Lower lobe of right lung (tissue), 2 donors: ENCODE results near the gene LINGO4. TPM values are rescaled to one million over a fixed set of nuclear protein-coding genes. Genes with fewer than 3 reads are reported as not detected.

Source experiments
- ATAC-seq, 2 donors: fragments of 200-7000 bp; cut with Tn5 transposase; one replicate each; pipeline ENCODE4 v1.9.1; 2020 to 2022; ENCODE audit warnings: mild to moderate bottlenecking in 2 of 2, moderate library complexity in 2 of 2
- DNase-seq: peaks from one replicate; pipeline ENCODE4 v3.0.0-alpha.2; 2020
- H3K27ac ChIP-seq: fragments of 200-600 bp; one replicate; pipeline ENCODE4 v1.8.0; 2022
- H3K27me3 ChIP-seq: fragments of 200-600 bp; one replicate; pipeline ENCODE4 v1.8.0; 2022; ENCODE audit warnings: low read depth
- H3K36me3 ChIP-seq: fragments of 200-600 bp; one replicate; pipeline ENCODE4 v1.8.0; 2022; ENCODE audit warnings: mild to moderate bottlenecking
- H3K4me1 ChIP-seq: fragments of 200-600 bp; one replicate; pipeline ENCODE4 v1.8.0; 2022
- H3K4me3 ChIP-seq: fragments of 200-600 bp; one replicate; pipeline ENCODE4 v1.8.0; 2022; ENCODE audit warnings: mild to moderate bottlenecking
- H3K9me3 ChIP-seq: fragments of 200-600 bp; one replicate; pipeline ENCODE4 v1.8.0; 2022
- intact Hi-C: fragments of 100-400 bp; cut with DNase I; formaldehyde crosslinking; loops from one replicate; pipeline ENCODE4 v1.11.0; 2022
- total RNA-seq: library from RNA; stranded (reverse); fragmentation: NEBNext Ultra II Directional; extraction: Animal tissue kit (Norgen Biotek cat#: 25700); gene quantifications from one replicate; pipeline ENCODE4 v1.2.1, GENCODE V29; 2021
- TF ChIP-seq, protein P1 (sequence below): fragments of 200-600 bp; IDR thresholded peaks from one replicate; pipeline ENCODE4 v1.8.0; 2022; ENCODE audit warnings: antibody characterized with exemption, mild to moderate bottlenecking
- donor health status: DM: no; HTN: yes; CAD: no; lungs with severe emphysema.

The LINGO4 gene
- total RNA-seq, 1 donor from 2014 or later: 0.50 TPM

DNA sequence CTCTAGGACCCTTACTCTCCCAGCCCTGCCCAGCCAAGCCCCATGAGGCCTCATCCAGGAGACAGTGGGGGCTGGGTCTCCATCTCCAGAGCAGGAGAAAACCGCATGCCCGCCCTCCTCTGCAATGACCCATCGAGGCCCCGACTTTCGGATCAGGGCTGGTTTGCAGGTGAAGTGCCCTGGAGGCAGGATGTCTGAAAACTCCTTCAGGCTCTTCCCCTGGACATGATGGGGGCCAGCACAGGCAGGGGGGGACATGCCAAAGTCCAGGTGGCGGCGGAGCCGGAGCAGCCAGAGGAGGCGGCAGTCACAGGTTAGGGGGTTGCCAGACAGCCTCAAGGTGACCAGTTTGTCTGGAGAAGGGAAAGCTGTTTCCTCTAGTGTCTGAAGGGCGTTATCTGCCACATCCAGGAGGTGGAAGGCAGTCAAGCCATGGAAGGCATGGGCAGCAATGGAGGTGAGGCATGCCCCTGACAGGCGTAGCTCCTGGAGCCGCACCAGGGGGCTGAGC is 3.9 kb downstream of the LINGO4 start:
- TF ChIP-seq, protein P1, sequence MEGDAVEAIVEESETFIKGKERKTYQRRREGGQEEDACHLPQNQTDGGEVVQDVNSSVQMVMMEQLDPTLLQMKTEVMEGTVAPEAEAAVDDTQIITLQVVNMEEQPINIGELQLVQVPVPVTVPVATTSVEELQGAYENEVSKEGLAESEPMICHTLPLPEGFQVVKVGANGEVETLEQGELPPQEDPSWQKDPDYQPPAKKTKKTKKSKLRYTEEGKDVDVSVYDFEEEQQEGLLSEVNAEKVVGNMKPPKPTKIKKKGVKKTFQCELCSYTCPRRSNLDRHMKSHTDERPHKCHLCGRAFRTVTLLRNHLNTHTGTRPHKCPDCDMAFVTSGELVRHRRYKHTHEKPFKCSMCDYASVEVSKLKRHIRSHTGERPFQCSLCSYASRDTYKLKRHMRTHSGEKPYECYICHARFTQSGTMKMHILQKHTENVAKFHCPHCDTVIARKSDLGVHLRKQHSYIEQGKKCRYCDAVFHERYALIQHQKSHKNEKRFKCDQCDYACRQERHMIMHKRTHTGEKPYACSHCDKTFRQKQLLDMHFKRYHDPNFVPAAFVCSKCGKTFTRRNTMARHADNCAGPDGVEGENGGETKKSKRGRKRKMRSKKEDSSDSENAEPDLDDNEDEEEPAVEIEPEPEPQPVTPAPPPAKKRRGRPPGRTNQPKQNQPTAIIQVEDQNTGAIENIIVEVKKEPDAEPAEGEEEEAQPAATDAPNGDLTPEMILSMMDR: no peak
- Histone ChIP-seq H3K36me3 (no peaks in the 10 kb centered on the region), H3K4me3 (no peak overlapping the region), H3K9me3 (no peaks in the 10 kb centered on the region), H3K4me1 (no peaks in the 10 kb centered on the region), H3K27me3 (no peaks in the 10 kb centered on the region), H3K27ac (no peak overlapping the region)
- DNase-seq (no peak), ATAC-seq (no peak)
- intact Hi-C loops: no loop called here

DNA sequence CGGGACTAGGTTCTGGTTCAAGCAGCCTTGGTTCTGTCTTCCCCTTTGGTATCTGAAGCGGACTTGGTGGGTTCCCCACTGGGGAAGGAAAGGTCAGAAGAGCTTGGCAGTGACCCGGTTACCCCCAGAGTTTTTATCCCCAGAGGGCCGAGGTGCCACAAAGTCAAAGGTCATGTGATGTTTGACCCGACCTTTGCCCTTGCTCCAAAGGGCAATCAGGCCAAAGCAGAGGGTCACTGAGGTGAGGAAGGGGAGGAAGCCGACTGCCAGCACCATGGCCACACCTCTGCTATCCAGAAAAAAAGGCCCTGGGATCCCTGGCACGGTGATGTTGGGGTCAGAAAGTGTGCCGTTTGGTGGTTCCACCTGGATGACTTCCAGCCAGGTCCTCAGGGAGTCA is 4.4 kb downstream of the LINGO4 start:
- no peak overlapping the region for H3K4me3 ChIP-seq
- DNase-seq (no peak), ATAC-seq (no peak)
- H3K9me3 ChIP-seq: no peaks in the 10 kb centered on the region
- no peaks in the 10 kb centered on the region for H3K36me3 ChIP-seq
- TF ChIP-seq, protein P1: no peak
- no peak overlapping the region for H3K27ac ChIP-seq
- H3K4me1 ChIP-seq: no peaks in the 10 kb centered on the region
- intact Hi-C loops: no loop called here
- H3K27me3 ChIP-seq: no peaks in the 10 kb centered on the region

- H3K4me1 ChIP-seq: no peaks in the 10 kb centered on the region
- TF ChIP-seq, protein P1: no peak
- H3K4me3 ChIP-seq: no peak overlapping the region
- H3K36me3 ChIP-seq: no peaks in the 10 kb centered on the region
- intact Hi-C loops: no loop called here
- no peaks in the 10 kb centered on the region for H3K27me3 ChIP-seq
- no peak overlapping the region for H3K27ac ChIP-seq
- ATAC-seq: no peak
- no peak for DNase-seq
- no peaks in the 10 kb centered on the region for H3K9me3 ChIP-seq
Observed at GRCh38 chr1:151799179-151800022, 5.8 kb downstream of the LINGO4 start.

GRCh38 chr1:151798571-151798970 is 6.6 kb downstream of the LINGO4 start:
- Histone ChIP-seq H3K27me3 (no peaks in the 10 kb centered on the region), H3K27ac (no peak overlapping the region), H3K4me3 (no peak overlapping the region), H3K36me3 (no peaks in the 10 kb centered on the region), H3K9me3 (no peaks in the 10 kb centered on the region), H3K4me1 (no peaks in the 10 kb centered on the region)
- TF ChIP-seq, protein P1: no peak
- ATAC-seq: no peak
- intact Hi-C loops: no loop called here
- DNase-seq: no peak

DNA sequence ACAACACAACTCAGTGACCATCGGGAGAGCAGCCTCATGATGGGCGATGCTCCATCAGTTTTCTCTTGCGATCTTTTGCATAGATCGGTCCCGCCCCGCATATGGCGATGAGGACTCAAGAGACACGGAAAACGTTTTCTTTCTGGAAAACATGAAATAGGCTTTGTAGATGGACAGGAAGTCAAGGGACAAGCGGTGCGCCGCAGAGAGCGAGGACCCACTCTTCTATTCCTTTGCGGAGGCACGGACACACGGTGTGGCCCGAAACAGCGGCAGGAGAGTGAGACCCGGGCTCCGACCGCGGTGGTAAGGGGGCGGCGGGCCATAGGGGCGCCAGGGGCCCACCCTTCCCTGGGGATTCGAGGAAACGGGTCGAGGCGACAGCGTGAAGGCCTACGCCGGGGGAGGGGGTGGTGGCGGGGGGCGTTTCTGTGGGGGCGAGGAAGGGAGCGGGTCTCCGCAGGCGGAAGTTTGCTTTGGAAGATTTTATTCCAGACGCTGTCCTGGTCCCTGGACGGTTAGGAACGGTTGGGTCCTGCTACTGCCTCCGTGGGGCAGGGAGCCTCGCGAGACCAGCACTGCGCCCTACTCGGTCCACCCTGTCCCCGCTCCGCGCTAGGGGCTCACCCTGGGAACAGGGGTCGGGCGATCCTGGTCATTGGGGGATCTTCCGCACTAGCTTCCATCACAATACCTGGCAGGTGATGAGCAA is 14.1 kb downstream of the LINGO4 start:
- DNase-seq (peak; percentile 59), ATAC-seq (peak; percentile 38 to 43)
- Histone ChIP-seq H3K4me3 (peak overlapping the region; percentile 88), H3K27ac (peak overlapping the region; percentile 60), H3K9me3 (no peaks in the 10 kb centered on the region), H3K27me3 (no peaks in the 10 kb centered on the region), H3K36me3 (no peaks in the 10 kb centered on the region), H3K4me1 (peaks cover 14% of the 10 kb centered on the region)
- TF ChIP-seq, protein P1: no peak
- intact Hi-C loops: no loop called here
